Astrocyte (in vitro differentiated cells and primary cell): ENCODE measurements around the gene SNRNP27.

Source experiments
- EZH2 ChIP-seq: IDR thresholded peaks from 2 replicates; pipeline ENCODE4 v1.6.1; 2012; ENCODE audit warnings: mild to moderate bottlenecking, low read length, inconsistent platforms; ENCODE audit not compliant: insufficient read depth
- TF ChIP-seq, protein P1 (sequence below): IDR thresholded peaks from 2 replicates; pipeline ENCODE4 v1.5.1; 2011; ENCODE audit warnings: low read depth, mild to moderate bottlenecking, inconsistent platforms, low read length, moderate library complexity; ENCODE audit not compliant: insufficient read depth

DNA sequence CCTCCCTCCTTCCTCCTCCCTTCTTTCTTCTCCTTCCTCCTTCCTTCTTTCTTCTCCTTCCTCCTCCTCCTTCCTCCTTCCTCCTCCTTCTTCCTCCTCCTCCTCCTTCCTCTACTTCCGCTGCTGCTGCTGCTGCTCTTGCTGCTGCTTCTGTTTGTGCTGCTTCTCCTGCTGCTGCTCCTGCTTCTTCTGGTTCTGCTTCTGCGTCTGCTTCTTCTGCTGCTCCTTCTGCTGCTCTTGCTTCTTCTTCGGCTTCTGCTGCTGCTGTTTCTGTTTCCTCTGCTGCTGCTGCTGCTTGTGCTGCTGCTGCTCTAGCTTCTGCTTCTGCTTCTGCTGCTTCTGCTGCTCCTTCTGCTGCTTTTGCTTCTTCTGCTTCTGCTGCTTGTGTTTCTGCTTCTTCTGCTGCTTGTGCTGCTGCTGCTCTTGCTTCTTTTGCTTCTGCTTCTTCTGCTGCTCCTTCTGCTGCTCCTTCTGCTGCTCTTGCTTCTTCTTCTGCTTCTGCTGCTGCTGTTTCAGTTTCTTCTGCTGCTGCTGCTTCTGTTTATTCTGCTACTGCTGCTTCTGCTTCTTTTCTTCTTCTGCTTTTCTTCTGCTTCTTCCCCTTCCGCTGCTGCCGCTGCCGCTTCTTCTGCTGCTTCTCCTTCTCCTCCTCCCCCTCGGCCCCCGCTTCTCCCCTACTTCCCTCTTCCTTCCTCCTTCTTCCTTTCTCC is 8.6 kb downstream of the SNRNP27 start:
- TF ChIP-seq, protein P1, sequence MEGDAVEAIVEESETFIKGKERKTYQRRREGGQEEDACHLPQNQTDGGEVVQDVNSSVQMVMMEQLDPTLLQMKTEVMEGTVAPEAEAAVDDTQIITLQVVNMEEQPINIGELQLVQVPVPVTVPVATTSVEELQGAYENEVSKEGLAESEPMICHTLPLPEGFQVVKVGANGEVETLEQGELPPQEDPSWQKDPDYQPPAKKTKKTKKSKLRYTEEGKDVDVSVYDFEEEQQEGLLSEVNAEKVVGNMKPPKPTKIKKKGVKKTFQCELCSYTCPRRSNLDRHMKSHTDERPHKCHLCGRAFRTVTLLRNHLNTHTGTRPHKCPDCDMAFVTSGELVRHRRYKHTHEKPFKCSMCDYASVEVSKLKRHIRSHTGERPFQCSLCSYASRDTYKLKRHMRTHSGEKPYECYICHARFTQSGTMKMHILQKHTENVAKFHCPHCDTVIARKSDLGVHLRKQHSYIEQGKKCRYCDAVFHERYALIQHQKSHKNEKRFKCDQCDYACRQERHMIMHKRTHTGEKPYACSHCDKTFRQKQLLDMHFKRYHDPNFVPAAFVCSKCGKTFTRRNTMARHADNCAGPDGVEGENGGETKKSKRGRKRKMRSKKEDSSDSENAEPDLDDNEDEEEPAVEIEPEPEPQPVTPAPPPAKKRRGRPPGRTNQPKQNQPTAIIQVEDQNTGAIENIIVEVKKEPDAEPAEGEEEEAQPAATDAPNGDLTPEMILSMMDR, result no peak
- TF ChIP-seq EZH2, result no peak
